Effector memory CD4-positive, alpha-beta T cell (primary cell): ENCODE data around the gene ADH4.
"Not testable (repeated sequence)": the region's sequence is repeated elsewhere in the genome, so short reads cannot be mapped to it uniquely, and the experiment has no call there.

Source experiments
- DNase-seq, 3 donors: peaks; one replicate each; pipeline ENCODE4 v3.0.0-alpha.2; 2020
- H3K27ac ChIP-seq: 2 replicates; pipeline ENCODE4 v1.7.0; 2013; ENCODE audit warnings: mild to moderate bottlenecking, low read length, moderate library complexity; ENCODE audit not compliant: insufficient read depth, poor library complexity, severe bottlenecking
- H3K27me3 ChIP-seq: replicated peaks from 2 replicates; pipeline ENCODE4 v1.7.0; 2013; ENCODE audit warnings: mild to moderate bottlenecking, low read length; ENCODE audit not compliant: insufficient read depth, control insufficient read depth, poor library complexity, severe bottlenecking
- H3K36me3 ChIP-seq: 2 replicates; pipeline ENCODE4 v1.7.0; 2013; ENCODE audit warnings: mild to moderate bottlenecking, low read length, moderate library complexity; ENCODE audit not compliant: control insufficient read depth, insufficient read depth
- H3K4me1 ChIP-seq: 2 replicates; pipeline ENCODE4 v1.7.0; 2013; ENCODE audit warnings: low read length, mild to moderate bottlenecking; ENCODE audit not compliant: control insufficient read depth, insufficient read depth, poor library complexity, severe bottlenecking
- H3K4me3 ChIP-seq: 2 replicates; pipeline ENCODE4 v1.7.0; 2013; ENCODE audit warnings: low read length, low read depth, mild to moderate bottlenecking; ENCODE audit not compliant: insufficient read depth, poor library complexity, severe bottlenecking
- H3K9me3 ChIP-seq: 2 replicates; pipeline ENCODE4 v1.7.0; 2013; ENCODE audit warnings: mild to moderate bottlenecking, low read length, moderate library complexity; ENCODE audit not compliant: control insufficient read depth
- total RNA-seq, 3 donors: gene quantifications; one replicate each; lab custom pipeline; 2026; lab: John Stamatoyannopoulos, UW

ADH4 gene
- total RNA-seq: 0 reads per million in 3 donors

- Histone ChIP-seq H3K36me3 (no peaks in the 10 kb centered on the region), H3K27ac (no peak within 1 kb of the TSS), H3K4me3 (no peak within 1 kb of the TSS), H3K9me3 (no peaks in the 10 kb centered on the region), H3K4me1 (no peaks in the 10 kb centered on the region), H3K27me3 (no peaks in the 10 kb centered on the region)
- DNase-seq: no peak
These were observed at the start of gene ADH4 for GRCh38 chr4:99144070-99144469. ADH4 (minus strand) TSS chr4:99144297; CDS start chr4:99144222, 75 bp downstream.

- DNase-seq: no peak
- no peaks in the 10 kb centered on the region for H3K9me3 ChIP-seq
- no peaks in the 10 kb centered on the region for H3K4me1 ChIP-seq
- no peak overlapping the region for H3K4me3 ChIP-seq
- no peaks in the 10 kb centered on the region for H3K36me3 ChIP-seq
- H3K27me3 ChIP-seq: no peaks in the 10 kb centered on the region
- no peak overlapping the region for H3K27ac ChIP-seq
These were observed 46.2 kb upstream of the ADH4 start for GRCh38 chr4:99190336-99190735.

GRCh38 chr4:99189900-99190299 lies 45.8 kb upstream of the ADH4 start:
- not testable (repeated sequence) for H3K36me3 ChIP-seq, H3K4me3 ChIP-seq, DNase-seq, H3K27me3 ChIP-seq, H3K27ac ChIP-seq, H3K4me1 ChIP-seq, H3K9me3 ChIP-seq

DNA sequence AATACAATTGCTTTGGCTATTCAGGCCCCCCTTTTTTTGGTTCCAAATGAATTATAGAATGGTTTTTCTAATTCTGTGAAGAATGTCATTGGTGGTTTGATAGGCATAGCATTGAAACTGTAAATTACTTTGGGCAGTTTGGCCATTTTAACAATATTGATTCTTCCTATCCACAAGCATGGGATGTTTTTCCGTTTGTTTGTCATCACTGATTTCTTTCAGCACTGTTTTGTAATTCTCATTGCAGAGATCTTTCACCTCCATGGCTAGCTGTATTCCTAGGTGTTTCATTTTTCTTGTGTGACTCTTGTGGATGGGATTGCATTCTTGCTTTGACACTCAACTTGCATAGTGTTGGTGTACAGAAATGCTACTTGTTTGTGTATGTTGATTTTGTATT lies 41.9 kb upstream of the ADH4 start:
- no peak overlapping the region for H3K4me3 ChIP-seq
- H3K36me3 ChIP-seq: no peaks in the 10 kb centered on the region
- no peak overlapping the region for H3K27ac ChIP-seq
- no peaks in the 10 kb centered on the region for H3K9me3 ChIP-seq
- H3K27me3 ChIP-seq: no peaks in the 10 kb centered on the region
- H3K4me1 ChIP-seq: no peaks in the 10 kb centered on the region
- DNase-seq: no peak

GRCh38 chr4:99185581-99185980 lies 41.5 kb upstream of the ADH4 start:
- no peaks in the 10 kb centered on the region for H3K36me3 ChIP-seq
- H3K27me3 ChIP-seq: no peaks in the 10 kb centered on the region
- no peaks in the 10 kb centered on the region for H3K4me1 ChIP-seq
- H3K27ac ChIP-seq: no peak overlapping the region
- H3K9me3 ChIP-seq: no peaks in the 10 kb centered on the region
- no peak for DNase-seq
- H3K4me3 ChIP-seq: no peak overlapping the region

DNA sequence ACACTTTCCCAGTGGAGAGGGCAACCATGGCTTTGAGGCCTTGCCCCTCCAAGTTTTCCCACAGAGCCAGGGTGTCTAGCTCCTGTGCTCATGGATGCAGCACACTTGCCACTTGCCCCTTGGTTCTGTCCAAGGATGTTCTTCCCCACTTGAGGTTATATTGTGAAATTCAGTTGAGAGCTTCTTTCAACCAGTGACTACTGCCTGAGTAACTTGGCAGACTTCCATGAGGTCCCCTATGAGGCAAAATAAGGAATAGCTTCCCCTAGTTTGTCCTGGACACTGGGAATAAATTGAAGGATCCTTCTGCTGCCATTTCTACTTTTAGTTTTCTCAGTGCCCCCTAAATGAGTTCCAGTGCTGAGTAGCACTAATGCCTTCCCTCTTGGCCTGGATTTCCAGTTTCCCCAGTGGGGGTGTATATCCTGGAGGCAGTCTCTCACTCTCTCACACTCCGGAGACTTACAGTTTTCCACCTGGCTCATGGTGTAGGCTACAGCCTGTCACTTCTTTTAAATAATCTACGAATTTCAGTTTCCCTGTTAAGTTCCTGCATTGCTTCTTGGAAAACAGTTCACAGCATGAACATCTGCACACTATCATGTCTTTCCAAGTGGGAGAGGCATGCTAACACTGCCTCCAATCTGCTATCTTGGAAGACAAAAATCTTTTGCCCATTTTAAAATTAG lies 36.4 kb upstream of the ADH4 start:
- Histone ChIP-seq H3K27me3 (no peaks in the 10 kb centered on the region), H3K36me3 (no peaks in the 10 kb centered on the region), H3K27ac (no peak overlapping the region), H3K9me3 (no peaks in the 10 kb centered on the region), H3K4me3 (no peak overlapping the region), H3K4me1 (no peaks in the 10 kb centered on the region)
- DNase-seq: no peak

DNA sequence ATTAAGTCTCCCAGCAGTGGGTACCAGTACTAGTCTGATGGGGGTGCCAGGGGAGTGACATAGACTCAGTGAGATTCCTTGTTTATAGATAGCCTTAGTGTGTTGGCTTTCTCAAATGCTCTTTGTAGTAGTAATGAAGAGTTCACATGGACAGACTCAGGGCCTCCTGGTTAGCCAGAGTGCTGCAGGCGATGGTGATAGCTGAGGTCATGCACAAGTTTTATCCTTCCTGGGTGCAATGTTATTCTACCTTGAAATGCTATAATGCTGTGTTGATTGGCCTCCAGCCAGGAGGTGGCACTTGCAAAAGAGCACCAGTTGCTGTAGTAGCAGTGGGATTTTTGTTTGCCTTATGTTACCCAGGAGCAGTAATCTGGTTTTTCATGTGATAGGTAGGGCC lies 35.5 kb upstream of the ADH4 start:
- no peak overlapping the region for H3K4me3 ChIP-seq
- no peaks in the 10 kb centered on the region for H3K9me3 ChIP-seq
- no peaks in the 10 kb centered on the region for H3K27me3 ChIP-seq
- H3K36me3 ChIP-seq: no peaks in the 10 kb centered on the region
- no peaks in the 10 kb centered on the region for H3K4me1 ChIP-seq
- H3K27ac ChIP-seq: no peak overlapping the region
- DNase-seq: no peak

DNA sequence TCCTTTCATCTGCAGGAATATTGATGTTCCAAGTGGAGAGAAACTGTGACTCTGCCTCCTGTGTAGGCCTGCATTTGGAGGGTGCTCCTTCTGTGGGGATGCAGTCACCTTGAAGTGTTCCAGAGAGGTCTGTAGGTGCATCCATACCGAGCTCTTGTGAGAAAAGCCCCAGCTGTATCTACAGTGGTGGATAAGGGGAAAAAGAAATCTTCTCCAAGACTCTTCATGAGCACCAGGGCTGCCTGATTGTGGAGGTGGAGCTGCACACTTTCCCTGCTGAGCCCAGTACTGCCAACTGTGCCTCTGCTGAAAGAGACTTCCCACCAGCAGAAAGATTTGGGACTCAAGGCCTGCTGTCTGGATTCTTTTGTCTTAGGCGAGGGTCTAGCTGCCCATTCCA lies 35.1 kb upstream of the ADH4 start:
- Histone ChIP-seq H3K4me3 (no peak overlapping the region), H3K36me3 (no peaks in the 10 kb centered on the region)
- no peak for DNase-seq

DNA sequence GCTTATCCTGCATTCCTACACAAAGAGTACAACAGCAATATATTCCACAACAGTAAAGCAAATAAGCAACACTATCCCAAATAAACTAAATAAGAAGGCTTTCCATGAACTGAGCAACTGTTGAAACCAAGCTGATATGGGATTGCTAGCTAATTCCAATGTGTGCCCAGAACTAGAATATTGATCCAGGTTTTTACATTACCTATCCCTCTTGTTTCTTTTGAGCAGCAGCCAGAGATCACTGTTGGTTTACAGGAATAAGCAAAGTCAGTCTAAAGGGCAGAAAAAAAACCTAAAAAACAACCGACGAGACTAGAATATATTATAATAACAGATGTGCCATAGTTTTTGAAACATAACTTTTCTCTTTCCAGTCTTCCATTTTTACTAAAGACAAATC lies 22.4 kb upstream of the ADH4 start:
- Histone ChIP-seq H3K9me3 (no peaks in the 10 kb centered on the region), H3K27ac (no peak overlapping the region), H3K4me3 (no peak overlapping the region), H3K4me1 (no peaks in the 10 kb centered on the region), H3K27me3 (no peaks in the 10 kb centered on the region), H3K36me3 (no peaks in the 10 kb centered on the region)
- DNase-seq: no peak

More for the DNA sequence above, 35.1 kb upstream of the ADH4 start:
- Histone ChIP-seq H3K27me3 (no peaks in the 10 kb centered on the region), H3K27ac (no peak overlapping the region), H3K9me3 (no peaks in the 10 kb centered on the region), H3K4me1 (no peaks in the 10 kb centered on the region)

DNA sequence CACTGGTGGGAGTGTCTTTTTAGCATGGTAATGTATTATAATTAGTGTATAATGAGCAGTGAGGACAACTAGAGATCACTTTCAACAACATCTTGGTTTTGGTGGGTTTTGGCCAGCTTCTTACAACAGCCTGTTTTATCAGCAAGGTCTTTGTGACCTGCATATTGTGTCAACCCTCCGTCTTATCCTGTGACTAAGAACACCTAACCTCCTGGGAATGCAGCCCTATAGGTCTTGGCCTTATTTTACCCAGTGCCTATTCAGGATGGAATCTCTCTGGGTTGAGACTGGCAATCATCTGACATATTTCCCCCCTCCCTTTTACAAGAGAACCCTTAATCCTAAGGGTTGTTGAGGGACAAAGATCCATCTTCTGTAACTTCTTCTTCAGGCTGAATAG lies 21.9 kb upstream of the ADH4 start:
- no peak for DNase-seq
- Histone ChIP-seq H3K27me3 (no peaks in the 10 kb centered on the region), H3K9me3 (no peaks in the 10 kb centered on the region), H3K4me3 (no peak overlapping the region), H3K27ac (no peak overlapping the region), H3K4me1 (no peaks in the 10 kb centered on the region), H3K36me3 (no peaks in the 10 kb centered on the region)
